ENCODE measurements around the gene DOCK2.

DNA sequence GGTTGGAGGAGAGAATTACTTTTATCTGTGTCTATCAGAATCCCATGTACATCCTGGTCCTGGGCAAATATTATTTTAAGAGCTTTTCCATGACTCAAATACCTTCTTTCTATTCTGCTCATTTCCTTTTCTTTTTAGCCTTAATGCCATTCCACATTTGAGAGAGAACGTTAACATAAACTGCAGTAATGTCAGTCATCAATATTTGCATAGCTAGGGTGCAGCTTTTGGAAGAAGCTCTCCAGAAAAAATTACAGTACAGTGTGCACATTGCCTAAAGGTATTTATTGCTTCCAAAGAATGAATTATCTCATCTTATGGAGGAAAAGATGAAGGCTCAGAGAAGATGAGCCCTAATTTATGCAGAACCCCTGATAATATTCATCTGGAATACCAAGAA is 284.9 kb downstream of the DOCK2 start:
- TF ChIP-seq, protein P1, sequence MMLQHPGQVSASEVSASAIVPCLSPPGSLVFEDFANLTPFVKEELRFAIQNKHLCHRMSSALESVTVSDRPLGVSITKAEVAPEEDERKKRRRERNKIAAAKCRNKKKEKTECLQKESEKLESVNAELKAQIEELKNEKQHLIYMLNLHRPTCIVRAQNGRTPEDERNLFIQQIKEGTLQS (IDR thresholded peaks at IDR 0.05; ENCODE audit: insufficient read depth, low read depth, low read length), result no peak
- TF ChIP-seq CREB1 (IDR thresholded peaks at IDR 0.05) (no peak), GTF2F1 (IDR thresholded peaks at IDR 0.05; ENCODE audit: borderline replicate concordance, low read depth, low read length) (no peak), EP300 (IDR thresholded peaks at IDR 0.05; ENCODE audit: borderline replicate concordance in 1 of 2, low read depth in 2 of 2, low read length in 2 of 2) (no peak), SP1 (IDR thresholded peaks at IDR 0.05; ENCODE audit: low read depth, low read length) (no peak)
- TF ChIP-seq, protein P2, sequence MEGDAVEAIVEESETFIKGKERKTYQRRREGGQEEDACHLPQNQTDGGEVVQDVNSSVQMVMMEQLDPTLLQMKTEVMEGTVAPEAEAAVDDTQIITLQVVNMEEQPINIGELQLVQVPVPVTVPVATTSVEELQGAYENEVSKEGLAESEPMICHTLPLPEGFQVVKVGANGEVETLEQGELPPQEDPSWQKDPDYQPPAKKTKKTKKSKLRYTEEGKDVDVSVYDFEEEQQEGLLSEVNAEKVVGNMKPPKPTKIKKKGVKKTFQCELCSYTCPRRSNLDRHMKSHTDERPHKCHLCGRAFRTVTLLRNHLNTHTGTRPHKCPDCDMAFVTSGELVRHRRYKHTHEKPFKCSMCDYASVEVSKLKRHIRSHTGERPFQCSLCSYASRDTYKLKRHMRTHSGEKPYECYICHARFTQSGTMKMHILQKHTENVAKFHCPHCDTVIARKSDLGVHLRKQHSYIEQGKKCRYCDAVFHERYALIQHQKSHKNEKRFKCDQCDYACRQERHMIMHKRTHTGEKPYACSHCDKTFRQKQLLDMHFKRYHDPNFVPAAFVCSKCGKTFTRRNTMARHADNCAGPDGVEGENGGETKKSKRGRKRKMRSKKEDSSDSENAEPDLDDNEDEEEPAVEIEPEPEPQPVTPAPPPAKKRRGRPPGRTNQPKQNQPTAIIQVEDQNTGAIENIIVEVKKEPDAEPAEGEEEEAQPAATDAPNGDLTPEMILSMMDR (IDR thresholded peaks at IDR 0.05; ENCODE audit: control extremely low read depth in 1 of 3, insufficient read depth in 1 of 3, low read depth in 1 of 3, low read length in 3 of 3), result no peak
